Panc1 (cell line): ENCODE results near the gene GFY. TPM values are rescaled to one million over a fixed set of nuclear protein-coding genes. Genes with fewer than 3 reads are reported as not detected.

ENCODE experiments used
- ATAC-seq: fragments of 200-7000 bp; cut with Tn5 transposase; 2 replicates; pipeline ENCODE4 v1.9.1; 2020; ENCODE audit warnings: mild to moderate bottlenecking, moderate library complexity
- BruUV-seq: library from RNA; stranded (reverse); fragments of 400-500 nt; replicated peaks from 2 replicates; lab custom pipeline; 2021; lab: Mats Ljungman, UMichigan
- CTCF ChIA-PET: fragments of 300-600 bp; sonication (Branson Sonifier 250); formaldehyde crosslinking; loops from one replicate; lab custom pipeline; 2022; ENCODE audit warnings: antibody characterized with exemption; lab: Charles Lee
- POLR2A ChIA-PET: fragments of 300-600 bp; sonication (Branson Sonifier 250); formaldehyde crosslinking; loops from one replicate; lab custom pipeline; 2022; ENCODE audit warnings: antibody characterized with exemption; lab: Charles Lee
- DNase-seq: peaks from one replicate; pipeline ENCODE4 v3.0.0-alpha.2; 2010; ENCODE audit warnings: low read depth, low spot score
- H3K27ac ChIP-seq: 2 replicates; pipeline ENCODE4 v1.5.1; 2011; ENCODE audit warnings: mild to moderate bottlenecking, low read length, inconsistent platforms
- H3K27me3 ChIP-seq: fragments of 200-500 bp; sonication (Bioruptor generic); 2 replicates; pipeline ENCODE4 v1.6.0; 2014; ENCODE audit warnings: low read length, inconsistent platforms; ENCODE audit not compliant: control insufficient read depth, insufficient read depth
- H3K36me3 ChIP-seq: fragments of 200-500 bp; sonication (Bioruptor generic); 2 replicates; pipeline ENCODE4 v1.5.1; 2014; ENCODE audit warnings: inconsistent platforms, mild to moderate bottlenecking, low read length, moderate library complexity; ENCODE audit not compliant: control insufficient read depth, insufficient read depth
- H3K4me1 ChIP-seq: 2 replicates; pipeline ENCODE4 v1.5.1; 2011; ENCODE audit warnings: inconsistent platforms, mild to moderate bottlenecking, low read length, moderate library complexity; ENCODE audit not compliant: control insufficient read depth, insufficient read depth
- H3K4me3 ChIP-seq, 2 experiments: 2 replicates each; pipeline ENCODE4 v1.5.1; 2011 to 2012; ENCODE audit warnings: low read depth in 2 of 2, low read length in 2 of 2, mild to moderate bottlenecking in 2 of 2, inconsistent platforms in 1 of 2, moderate library complexity in 1 of 2
- H3K9me3 ChIP-seq: fragments of 200-500 bp; sonication (Bioruptor generic); 2 replicates; pipeline ENCODE4 v1.5.1; 2014; ENCODE audit warnings: low read depth, mild to moderate bottlenecking, inconsistent platforms, low read length, moderate library complexity; ENCODE audit not compliant: control insufficient read depth, insufficient read depth
- POLR2AphosphoS5 ChIP-seq: IDR thresholded peaks from 2 replicates; pipeline ENCODE4 v1.6.1; 2012; ENCODE audit warnings: mild to moderate bottlenecking, low read depth, low read length, moderate library complexity
- SIN3A ChIP-seq: IDR thresholded peaks from 2 replicates; pipeline ENCODE4 v1.6.1; 2012; ENCODE audit warnings: low read depth, mild to moderate bottlenecking, low read length, moderate library complexity, borderline replicate concordance; ENCODE audit not compliant: insufficient read depth
- TCF7L2 ChIP-seq: IDR thresholded peaks from 2 replicates; pipeline ENCODE4 v1.6.1; 2011; ENCODE audit warnings: mild to moderate bottlenecking, low read depth, low read length, inconsistent platforms
- in situ Hi-C: cut with HindIII; loops from 2 replicates; pipeline ENCODE4 v1.10.0; 2016; ENCODE audit warnings: low sequenced_read_pairs, low pct_unique_long_range_greater_than_20kb
- intact Hi-C: fragments of 100-400 bp; cut with micrococcal nuclease; formaldehyde crosslinking; loops from one replicate; pipeline ENCODE4 v1.10.0; 2022; ENCODE audit not compliant: unreplicated experiment
- total RNA-seq: library from RNA; stranded (reverse); gene quantifications from one replicate; pipeline ENCODE4 v1.2.1, GENCODE V29; 2021; ENCODE audit not compliant: unreplicated experiment
- TF ChIP-seq, protein P1 (sequence below): fragments of 450-650 bp; IDR thresholded peaks from 2 replicates; pipeline ENCODE4 v1.5.1; 2017; ENCODE audit warnings: mild to moderate bottlenecking
- TF ChIP-seq, protein P2 (sequence below), 2 experiments: IDR thresholded peaks; 2 replicates each; pipeline ENCODE4 v1.6.1; 2011 to 2012; ENCODE audit warnings: low read depth in 2 of 2, control low read depth in 1 of 2, low read length in 1 of 2, mild to moderate bottlenecking in 1 of 2, moderate library complexity in 1 of 2; ENCODE audit not compliant: insufficient read depth in 1 of 2

The GFY gene
- total RNA-seq, 1 experiment from 2014 or later: not detected

DNA sequence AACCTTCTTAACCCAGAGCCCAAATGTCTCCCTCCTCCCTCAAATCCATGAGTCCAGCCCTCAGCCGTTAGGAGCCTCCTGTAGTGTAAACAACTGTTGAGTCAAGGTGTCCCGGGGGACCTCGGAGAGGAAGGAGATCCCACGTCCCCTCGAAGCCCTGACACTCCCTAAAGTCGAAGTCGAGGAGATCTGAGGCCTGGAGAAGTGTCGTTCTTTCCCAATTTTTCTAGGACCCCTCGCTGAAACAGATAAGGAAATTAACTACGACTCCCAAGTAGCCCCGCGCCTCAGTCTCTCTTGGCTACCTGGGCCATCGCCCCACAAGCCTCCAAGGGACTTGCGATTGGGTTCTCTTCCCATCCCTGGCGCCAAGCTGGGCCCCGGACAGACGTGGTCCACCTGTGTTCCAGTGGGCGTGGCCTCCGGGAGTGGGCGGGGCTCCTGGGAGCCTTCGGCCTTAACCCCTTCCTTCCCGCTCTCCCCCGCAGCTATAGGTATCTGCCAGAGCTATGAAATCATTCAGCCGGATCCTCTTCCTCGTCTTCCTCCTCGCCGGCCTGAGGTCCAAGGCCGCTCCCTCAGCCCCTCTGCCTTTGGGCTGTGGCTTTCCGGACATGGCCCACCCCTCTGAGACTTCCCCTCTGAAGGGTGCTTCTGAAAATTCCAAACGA, 869 bp downstream of the GFY start:
- in situ Hi-C loops: no loop called here
- no peaks in the 10 kb centered on the region for H3K9me3 ChIP-seq
- DNase-seq: no peak
- no peaks in the 10 kb centered on the region for H3K36me3 ChIP-seq
- peaks cover 7% of the 10 kb centered on the region for H3K27me3 ChIP-seq
- ChIA-PET CTCF (no interaction called here), POLR2A (no interaction called here)
- intact Hi-C loops: no loop called here
- H3K27ac ChIP-seq: no peak overlapping the region
- TF ChIP-seq SIN3A (no peak), TCF7L2 (no peak), POLR2AphosphoS5 (no peak)
- TF ChIP-seq, protein P1, sequence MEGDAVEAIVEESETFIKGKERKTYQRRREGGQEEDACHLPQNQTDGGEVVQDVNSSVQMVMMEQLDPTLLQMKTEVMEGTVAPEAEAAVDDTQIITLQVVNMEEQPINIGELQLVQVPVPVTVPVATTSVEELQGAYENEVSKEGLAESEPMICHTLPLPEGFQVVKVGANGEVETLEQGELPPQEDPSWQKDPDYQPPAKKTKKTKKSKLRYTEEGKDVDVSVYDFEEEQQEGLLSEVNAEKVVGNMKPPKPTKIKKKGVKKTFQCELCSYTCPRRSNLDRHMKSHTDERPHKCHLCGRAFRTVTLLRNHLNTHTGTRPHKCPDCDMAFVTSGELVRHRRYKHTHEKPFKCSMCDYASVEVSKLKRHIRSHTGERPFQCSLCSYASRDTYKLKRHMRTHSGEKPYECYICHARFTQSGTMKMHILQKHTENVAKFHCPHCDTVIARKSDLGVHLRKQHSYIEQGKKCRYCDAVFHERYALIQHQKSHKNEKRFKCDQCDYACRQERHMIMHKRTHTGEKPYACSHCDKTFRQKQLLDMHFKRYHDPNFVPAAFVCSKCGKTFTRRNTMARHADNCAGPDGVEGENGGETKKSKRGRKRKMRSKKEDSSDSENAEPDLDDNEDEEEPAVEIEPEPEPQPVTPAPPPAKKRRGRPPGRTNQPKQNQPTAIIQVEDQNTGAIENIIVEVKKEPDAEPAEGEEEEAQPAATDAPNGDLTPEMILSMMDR: no peak
- TF ChIP-seq, protein P2, sequence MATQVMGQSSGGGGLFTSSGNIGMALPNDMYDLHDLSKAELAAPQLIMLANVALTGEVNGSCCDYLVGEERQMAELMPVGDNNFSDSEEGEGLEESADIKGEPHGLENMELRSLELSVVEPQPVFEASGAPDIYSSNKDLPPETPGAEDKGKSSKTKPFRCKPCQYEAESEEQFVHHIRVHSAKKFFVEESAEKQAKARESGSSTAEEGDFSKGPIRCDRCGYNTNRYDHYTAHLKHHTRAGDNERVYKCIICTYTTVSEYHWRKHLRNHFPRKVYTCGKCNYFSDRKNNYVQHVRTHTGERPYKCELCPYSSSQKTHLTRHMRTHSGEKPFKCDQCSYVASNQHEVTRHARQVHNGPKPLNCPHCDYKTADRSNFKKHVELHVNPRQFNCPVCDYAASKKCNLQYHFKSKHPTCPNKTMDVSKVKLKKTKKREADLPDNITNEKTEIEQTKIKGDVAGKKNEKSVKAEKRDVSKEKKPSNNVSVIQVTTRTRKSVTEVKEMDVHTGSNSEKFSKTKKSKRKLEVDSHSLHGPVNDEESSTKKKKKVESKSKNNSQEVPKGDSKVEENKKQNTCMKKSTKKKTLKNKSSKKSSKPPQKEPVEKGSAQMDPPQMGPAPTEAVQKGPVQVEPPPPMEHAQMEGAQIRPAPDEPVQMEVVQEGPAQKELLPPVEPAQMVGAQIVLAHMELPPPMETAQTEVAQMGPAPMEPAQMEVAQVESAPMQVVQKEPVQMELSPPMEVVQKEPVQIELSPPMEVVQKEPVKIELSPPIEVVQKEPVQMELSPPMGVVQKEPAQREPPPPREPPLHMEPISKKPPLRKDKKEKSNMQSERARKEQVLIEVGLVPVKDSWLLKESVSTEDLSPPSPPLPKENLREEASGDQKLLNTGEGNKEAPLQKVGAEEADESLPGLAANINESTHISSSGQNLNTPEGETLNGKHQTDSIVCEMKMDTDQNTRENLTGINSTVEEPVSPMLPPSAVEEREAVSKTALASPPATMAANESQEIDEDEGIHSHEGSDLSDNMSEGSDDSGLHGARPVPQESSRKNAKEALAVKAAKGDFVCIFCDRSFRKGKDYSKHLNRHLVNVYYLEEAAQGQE (IDR thresholded peaks at IDR 0.05; ENCODE audit: insufficient read depth in 1 of 2, low read depth in 2 of 2, low read length in 1 of 2): no peak
- BruUV-seq: no TSS peak
- H3K4me3 ChIP-seq: no peak overlapping the region
- ATAC-seq: no peak
- H3K4me1 ChIP-seq: peaks cover 3% of the 10 kb centered on the region; the same call in 1 of the 2 replicates

DNA sequence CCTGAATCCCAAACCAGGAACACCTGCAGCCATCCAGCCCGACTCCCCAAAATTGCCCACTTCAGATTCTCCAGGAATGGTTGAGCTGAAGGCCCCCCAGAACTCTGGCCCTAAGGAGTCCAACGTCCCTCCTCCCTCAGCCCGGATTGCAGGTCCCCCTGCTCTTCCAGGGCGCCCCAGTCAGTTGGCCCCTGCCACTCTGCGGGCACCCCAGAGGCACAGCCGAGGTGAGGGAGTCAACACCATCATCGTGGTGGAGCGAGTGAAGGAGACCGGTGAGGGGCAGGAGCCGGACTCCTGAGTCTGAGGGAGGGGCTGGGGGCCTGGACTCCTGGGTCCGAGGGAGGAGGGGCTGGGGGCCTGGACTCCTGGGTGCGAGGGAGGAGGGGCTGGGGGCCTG, 2.2 kb downstream of the GFY start:
- H3K4me3 ChIP-seq: no peak overlapping the region

More for the DNA sequence above, 2.2 kb downstream of the GFY start:
- BruUV-seq: no TSS peak
- POLR2A ChIA-PET: no interaction called here
- in situ Hi-C loops (no loop called here), intact Hi-C loops (no loop called here)
- H3K27me3 ChIP-seq: no peaks in the 10 kb centered on the region; the same call in 1 of the 2 replicates
- TF ChIP-seq, protein P2 (IDR thresholded peaks at IDR 0.05; ENCODE audit: insufficient read depth in 1 of 2, low read depth in 2 of 2, low read length in 1 of 2): no peak
- TF ChIP-seq TCF7L2: no peak
- TF ChIP-seq, protein P1: no peak
- TF ChIP-seq SIN3A: no peak
- no peak for TF ChIP-seq POLR2AphosphoS5
- H3K4me1 ChIP-seq: peaks cover 3% of the 10 kb centered on the region; the same call in 1 of the 2 replicates
- DNase-seq: no peak
- CTCF ChIA-PET: no interaction called here
- no peak overlapping the region for H3K27ac ChIP-seq
- H3K9me3 ChIP-seq: no peaks in the 10 kb centered on the region
- no peaks in the 10 kb centered on the region for H3K36me3 ChIP-seq
- no peak for ATAC-seq
